Panc1 (cell line): Measurements from ENCODE around the gene RNF25. TPM values are rescaled to one million over a fixed set of nuclear protein-coding genes. Genes with fewer than 3 reads are reported as not detected.

Experiments
- ATAC-seq: fragments of 200-7000 bp; cut with Tn5 transposase; 2 replicates; pipeline ENCODE4 v1.9.1; 2020; ENCODE audit warnings: mild to moderate bottlenecking, moderate library complexity
- BruUV-seq: library from RNA; stranded (reverse); fragments of 400-500 nt; replicated peaks from 2 replicates; lab custom pipeline; 2021; lab: Mats Ljungman, UMichigan
- CTCF ChIA-PET: fragments of 300-600 bp; sonication (Branson Sonifier 250); formaldehyde crosslinking; loops from one replicate; lab custom pipeline; 2022; ENCODE audit warnings: antibody characterized with exemption; lab: Charles Lee
- POLR2A ChIA-PET: fragments of 300-600 bp; sonication (Branson Sonifier 250); formaldehyde crosslinking; loops from one replicate; lab custom pipeline; 2022; ENCODE audit warnings: antibody characterized with exemption; lab: Charles Lee
- DNase-seq: peaks from one replicate; pipeline ENCODE4 v3.0.0-alpha.2; 2010; ENCODE audit warnings: low read depth, low spot score
- H3K27ac ChIP-seq: 2 replicates; pipeline ENCODE4 v1.5.1; 2011; ENCODE audit warnings: mild to moderate bottlenecking, low read length, inconsistent platforms
- H3K27me3 ChIP-seq: fragments of 200-500 bp; sonication (Bioruptor generic); 2 replicates; pipeline ENCODE4 v1.6.0; 2014; ENCODE audit warnings: low read length, inconsistent platforms; ENCODE audit not compliant: control insufficient read depth, insufficient read depth
- H3K36me3 ChIP-seq: fragments of 200-500 bp; sonication (Bioruptor generic); 2 replicates; pipeline ENCODE4 v1.5.1; 2014; ENCODE audit warnings: inconsistent platforms, mild to moderate bottlenecking, low read length, moderate library complexity; ENCODE audit not compliant: control insufficient read depth, insufficient read depth
- H3K4me1 ChIP-seq: 2 replicates; pipeline ENCODE4 v1.5.1; 2011; ENCODE audit warnings: inconsistent platforms, mild to moderate bottlenecking, low read length, moderate library complexity; ENCODE audit not compliant: control insufficient read depth, insufficient read depth
- H3K4me3 ChIP-seq, 2 experiments: 2 replicates each; pipeline ENCODE4 v1.5.1; 2011 to 2012; ENCODE audit warnings: low read depth in 2 of 2, low read length in 2 of 2, mild to moderate bottlenecking in 2 of 2, inconsistent platforms in 1 of 2, moderate library complexity in 1 of 2
- H3K9me3 ChIP-seq: fragments of 200-500 bp; sonication (Bioruptor generic); 2 replicates; pipeline ENCODE4 v1.5.1; 2014; ENCODE audit warnings: low read depth, mild to moderate bottlenecking, inconsistent platforms, low read length, moderate library complexity; ENCODE audit not compliant: control insufficient read depth, insufficient read depth
- CTCF ChIP-seq: fragments of 450-650 bp; IDR thresholded peaks from 2 replicates; pipeline ENCODE4 v1.5.1; 2017; ENCODE audit warnings: mild to moderate bottlenecking
- POLR2AphosphoS5 ChIP-seq: IDR thresholded peaks from 2 replicates; pipeline ENCODE4 v1.6.1; 2012; ENCODE audit warnings: mild to moderate bottlenecking, low read depth, low read length, moderate library complexity
- REST ChIP-seq, 2 experiments: IDR thresholded peaks; 2 replicates each; pipeline ENCODE4 v1.6.1; 2011 to 2012; ENCODE audit warnings: low read depth in 2 of 2, control low read depth in 1 of 2, low read length in 1 of 2, mild to moderate bottlenecking in 1 of 2, moderate library complexity in 1 of 2; ENCODE audit not compliant: insufficient read depth in 1 of 2
- SIN3A ChIP-seq: IDR thresholded peaks from 2 replicates; pipeline ENCODE4 v1.6.1; 2012; ENCODE audit warnings: low read depth, mild to moderate bottlenecking, low read length, moderate library complexity, borderline replicate concordance; ENCODE audit not compliant: insufficient read depth
- TCF7L2 ChIP-seq: IDR thresholded peaks from 2 replicates; pipeline ENCODE4 v1.6.1; 2011; ENCODE audit warnings: mild to moderate bottlenecking, low read depth, low read length, inconsistent platforms
- in situ Hi-C: cut with HindIII; loops from 2 replicates; pipeline ENCODE4 v1.10.0; 2016; ENCODE audit warnings: low sequenced_read_pairs, low pct_unique_long_range_greater_than_20kb
- intact Hi-C: fragments of 100-400 bp; cut with micrococcal nuclease; formaldehyde crosslinking; loops from one replicate; pipeline ENCODE4 v1.10.0; 2022; ENCODE audit not compliant: unreplicated experiment
- total RNA-seq: library from RNA; stranded (reverse); gene quantifications from one replicate; pipeline ENCODE4 v1.2.1, GENCODE V29; 2021; ENCODE audit not compliant: unreplicated experiment

The RNF25 gene
- total RNA-seq, 1 experiment from 2014 or later, result 40.4 TPM

GRCh38 chr2:218662827-218663226 lies 9.0 kb downstream of the RNF25 start:
- no peak for TF ChIP-seq TCF7L2
- TF ChIP-seq POLR2AphosphoS5, result no peak
- TF ChIP-seq CTCF, result no peak
- no peak for TF ChIP-seq REST (IDR thresholded peaks at IDR 0.05; ENCODE audit: insufficient read depth in 1 of 2, low read depth in 2 of 2, low read length in 1 of 2)
- TF ChIP-seq SIN3A, result no peak
- intact Hi-C loops, result no loop called here
- in situ Hi-C loops, result no loop called here
- ChIA-PET CTCF (no interaction called here), POLR2A (no interaction called here)
- ATAC-seq, result no peak
- Histone ChIP-seq H3K27ac (no peak overlapping the region), H3K4me3 (no peak overlapping the region), H3K9me3 (no peaks in the 10 kb centered on the region), H3K4me1 (peaks cover 10% of the 10 kb centered on the region), H3K36me3 (peaks cover 12% of the 10 kb centered on the region), H3K27me3 (no peaks in the 10 kb centered on the region)
- no TSS peak for BruUV-seq
- no peak for DNase-seq

- no peak overlapping the region for H3K27ac ChIP-seq
- TF ChIP-seq TCF7L2, result no peak
- no peak for TF ChIP-seq REST (IDR thresholded peaks at IDR 0.05; ENCODE audit: insufficient read depth in 1 of 2, low read depth in 2 of 2, low read length in 1 of 2)
- TF ChIP-seq CTCF, result no peak
- no peak for TF ChIP-seq SIN3A
- no peak for TF ChIP-seq POLR2AphosphoS5
- no peak for DNase-seq
- peaks cover 12% of the 10 kb centered on the region for H3K4me1 ChIP-seq
- intact Hi-C loops, result no loop called here
- in situ Hi-C loops, result no loop called here
- H3K9me3 ChIP-seq, result no peaks in the 10 kb centered on the region
- no peak overlapping the region for H3K4me3 ChIP-seq
- POLR2A ChIA-PET, result no interaction called here
- peaks cover 14% of the 10 kb centered on the region for H3K36me3 ChIP-seq
- no TSS peak for BruUV-seq
- CTCF ChIA-PET, result no interaction called here
- ATAC-seq, result no peak
- H3K27me3 ChIP-seq, result no peaks in the 10 kb centered on the region
These were observed 9.4 kb downstream of the RNF25 start for GRCh38 chr2:218662377-218662776.
